Measurements from ENCODE around the gene LACRT.

Gene LACRT

DNA sequence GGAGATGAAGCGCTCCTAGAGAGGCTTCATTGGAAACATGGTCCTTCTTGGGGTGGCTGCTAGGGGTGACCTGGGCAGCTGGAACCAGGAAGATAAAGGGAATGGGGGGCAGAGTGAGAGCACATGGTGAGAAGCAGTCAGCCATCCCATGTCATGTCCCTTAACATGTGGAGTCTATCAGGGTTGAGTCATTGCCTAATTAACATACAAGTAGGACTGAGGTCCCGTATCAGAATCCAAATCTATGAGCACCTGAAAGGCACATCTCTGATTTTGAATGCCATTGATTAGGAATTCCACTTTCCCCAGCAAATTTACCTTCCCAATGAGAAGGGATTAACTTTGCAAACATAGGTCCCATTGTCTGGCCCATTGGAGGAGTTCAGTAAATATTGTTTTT lies 25.9 kb downstream of the LACRT start:
- no peak for TF ChIP-seq POLR2AphosphoS5 (IDR thresholded peaks at IDR 0.05; ENCODE audit: low read depth, low read length)
- TF ChIP-seq FOXP2 (optimal IDR thresholded peaks at IDR 0.05; ENCODE audit: borderline replicate concordance, extremely low read depth, extremely low read length, insufficient read depth), result no peak
- TF ChIP-seq, protein P1, sequence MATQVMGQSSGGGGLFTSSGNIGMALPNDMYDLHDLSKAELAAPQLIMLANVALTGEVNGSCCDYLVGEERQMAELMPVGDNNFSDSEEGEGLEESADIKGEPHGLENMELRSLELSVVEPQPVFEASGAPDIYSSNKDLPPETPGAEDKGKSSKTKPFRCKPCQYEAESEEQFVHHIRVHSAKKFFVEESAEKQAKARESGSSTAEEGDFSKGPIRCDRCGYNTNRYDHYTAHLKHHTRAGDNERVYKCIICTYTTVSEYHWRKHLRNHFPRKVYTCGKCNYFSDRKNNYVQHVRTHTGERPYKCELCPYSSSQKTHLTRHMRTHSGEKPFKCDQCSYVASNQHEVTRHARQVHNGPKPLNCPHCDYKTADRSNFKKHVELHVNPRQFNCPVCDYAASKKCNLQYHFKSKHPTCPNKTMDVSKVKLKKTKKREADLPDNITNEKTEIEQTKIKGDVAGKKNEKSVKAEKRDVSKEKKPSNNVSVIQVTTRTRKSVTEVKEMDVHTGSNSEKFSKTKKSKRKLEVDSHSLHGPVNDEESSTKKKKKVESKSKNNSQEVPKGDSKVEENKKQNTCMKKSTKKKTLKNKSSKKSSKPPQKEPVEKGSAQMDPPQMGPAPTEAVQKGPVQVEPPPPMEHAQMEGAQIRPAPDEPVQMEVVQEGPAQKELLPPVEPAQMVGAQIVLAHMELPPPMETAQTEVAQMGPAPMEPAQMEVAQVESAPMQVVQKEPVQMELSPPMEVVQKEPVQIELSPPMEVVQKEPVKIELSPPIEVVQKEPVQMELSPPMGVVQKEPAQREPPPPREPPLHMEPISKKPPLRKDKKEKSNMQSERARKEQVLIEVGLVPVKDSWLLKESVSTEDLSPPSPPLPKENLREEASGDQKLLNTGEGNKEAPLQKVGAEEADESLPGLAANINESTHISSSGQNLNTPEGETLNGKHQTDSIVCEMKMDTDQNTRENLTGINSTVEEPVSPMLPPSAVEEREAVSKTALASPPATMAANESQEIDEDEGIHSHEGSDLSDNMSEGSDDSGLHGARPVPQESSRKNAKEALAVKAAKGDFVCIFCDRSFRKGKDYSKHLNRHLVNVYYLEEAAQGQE (IDR thresholded peaks at IDR 0.05; ENCODE audit: insufficient read depth in 1 of 2, low read depth in 2 of 2, low read length in 2 of 2), result no peak
- no peak for TF ChIP-seq SIN3A (IDR thresholded peaks at IDR 0.05; ENCODE audit: borderline replicate concordance, insufficient read depth, low read length)
- no peak for TF ChIP-seq TAF1 (IDR thresholded peaks at IDR 0.05; ENCODE audit: borderline replicate concordance, insufficient read depth, low read length)

DNA sequence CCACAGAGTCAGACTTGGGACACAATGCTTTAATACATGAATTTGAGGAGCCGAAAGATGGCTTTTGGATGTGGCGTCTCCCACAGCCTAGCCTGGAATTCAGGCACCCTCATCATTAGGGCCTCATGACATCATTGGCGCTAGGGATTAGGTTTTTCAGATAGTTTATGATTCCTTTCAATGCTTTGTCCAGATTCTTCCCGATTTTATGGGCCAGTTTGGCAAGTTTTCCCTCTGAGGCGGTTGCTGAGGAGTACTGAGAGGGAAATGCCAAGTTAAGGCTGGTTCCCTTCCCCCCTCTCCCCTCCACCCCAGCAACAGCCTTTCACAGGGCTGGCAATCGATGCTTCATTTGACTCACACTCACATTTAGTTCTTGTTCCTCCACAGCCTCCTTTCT lies 26.5 kb downstream of the LACRT start:
- TF ChIP-seq, protein P1 (IDR thresholded peaks at IDR 0.05; ENCODE audit: insufficient read depth in 1 of 2, low read depth in 2 of 2, low read length in 2 of 2), result no peak
- TF ChIP-seq SIN3A (IDR thresholded peaks at IDR 0.05; ENCODE audit: borderline replicate concordance, insufficient read depth, low read length), result no peak

DNA sequence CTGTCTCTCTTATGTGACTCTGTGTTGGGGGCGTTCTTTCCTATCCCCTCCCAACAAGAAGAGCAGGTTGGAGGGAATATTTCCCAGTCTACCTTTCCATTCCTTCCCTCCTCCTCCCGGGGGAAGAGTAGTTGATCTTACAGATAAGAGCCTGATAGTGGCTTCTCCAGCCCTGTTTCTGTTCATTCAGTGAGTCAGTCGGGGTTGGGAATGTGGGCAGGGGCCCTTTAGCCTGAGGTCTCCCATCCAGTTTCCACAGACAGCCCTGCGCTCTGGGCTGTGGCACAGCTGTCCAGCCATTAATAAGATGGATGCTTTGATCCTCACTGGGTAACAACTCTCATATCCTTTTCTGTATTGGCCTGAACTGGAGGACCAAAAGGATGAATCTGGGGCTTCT lies 28.1 kb downstream of the LACRT start:
- TF ChIP-seq TAF1 (IDR thresholded peaks at IDR 0.05; ENCODE audit: borderline replicate concordance, insufficient read depth, low read length), result no peak
- no peak for TF ChIP-seq SIN3A (IDR thresholded peaks at IDR 0.05; ENCODE audit: borderline replicate concordance, insufficient read depth, low read length)
- TF ChIP-seq, protein P1 (IDR thresholded peaks at IDR 0.05; ENCODE audit: insufficient read depth in 1 of 2, low read depth in 2 of 2, low read length in 2 of 2), result no peak
- TF ChIP-seq POLR2AphosphoS5 (IDR thresholded peaks at IDR 0.05; ENCODE audit: low read depth, low read length), result no peak
- no peak for TF ChIP-seq FOXP2 (optimal IDR thresholded peaks at IDR 0.05; ENCODE audit: borderline replicate concordance, extremely low read depth, extremely low read length, insufficient read depth)

DNA sequence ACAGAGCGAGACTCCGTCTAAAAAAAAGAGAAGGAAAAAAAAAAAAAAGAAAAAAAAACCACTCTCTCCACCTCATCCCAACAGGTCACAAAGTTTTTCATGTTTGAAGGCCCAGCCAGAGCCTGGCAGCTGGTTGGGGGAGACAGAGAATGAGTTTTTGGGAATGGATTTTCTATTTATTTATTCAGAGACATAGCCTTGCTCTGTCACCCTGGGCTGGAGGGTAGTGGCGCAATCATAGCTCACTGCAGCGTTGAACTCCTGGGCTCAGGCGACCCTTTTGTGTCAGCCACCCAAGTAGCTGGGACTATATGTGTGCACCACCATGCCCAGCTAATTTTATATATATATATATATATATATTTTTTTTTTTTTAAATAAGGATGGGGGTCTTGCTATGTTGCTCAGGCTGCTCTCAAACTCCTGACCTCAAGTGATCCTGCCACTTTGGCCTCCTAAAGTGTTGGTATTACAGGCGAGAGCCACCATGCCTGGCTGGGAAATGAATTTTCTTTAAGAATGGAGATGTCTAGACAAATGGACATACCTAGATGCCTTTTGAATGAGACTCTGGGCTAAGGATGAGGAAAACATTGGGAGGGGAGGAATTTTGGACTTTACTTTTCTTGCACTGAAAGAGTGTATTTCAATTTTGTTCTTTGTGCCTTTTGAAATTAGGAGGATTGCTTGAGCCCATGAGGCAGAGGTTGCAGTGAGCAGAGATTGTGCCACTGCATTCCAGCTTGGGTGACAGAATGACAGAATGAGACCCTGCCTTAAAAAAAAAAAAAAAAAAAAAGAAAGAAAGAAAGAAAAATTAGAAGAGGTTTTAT lies 29.3 kb downstream of the LACRT start:
- TF ChIP-seq, protein P1 (IDR thresholded peaks at IDR 0.05; ENCODE audit: insufficient read depth in 1 of 2, low read depth in 2 of 2, low read length in 2 of 2), result no peak
- TF ChIP-seq POLR2AphosphoS5 (IDR thresholded peaks at IDR 0.05; ENCODE audit: low read depth, low read length) (no peak), TAF1 (IDR thresholded peaks at IDR 0.05; ENCODE audit: borderline replicate concordance, insufficient read depth, low read length) (no peak), FOXP2 (optimal IDR thresholded peaks at IDR 0.05; ENCODE audit: borderline replicate concordance, extremely low read depth, extremely low read length, insufficient read depth) (no peak), SIN3A (IDR thresholded peaks at IDR 0.05; ENCODE audit: borderline replicate concordance, insufficient read depth, low read length) (no peak)

All from PFSK-1 (cell line).